Superior temporal gyrus (tissue), 1 donor: ENCODE data around the gene PEX11B.
A peak's percentile ranks its signal among the peaks of the same experiment; 100 is the strongest.

Source experiments
- DNase-seq: peaks from one replicate; pipeline ENCODE4 v3.0.0-alpha.2; 2016; ENCODE audit errors: extremely low spot score

Gene PEX11B

DNA sequence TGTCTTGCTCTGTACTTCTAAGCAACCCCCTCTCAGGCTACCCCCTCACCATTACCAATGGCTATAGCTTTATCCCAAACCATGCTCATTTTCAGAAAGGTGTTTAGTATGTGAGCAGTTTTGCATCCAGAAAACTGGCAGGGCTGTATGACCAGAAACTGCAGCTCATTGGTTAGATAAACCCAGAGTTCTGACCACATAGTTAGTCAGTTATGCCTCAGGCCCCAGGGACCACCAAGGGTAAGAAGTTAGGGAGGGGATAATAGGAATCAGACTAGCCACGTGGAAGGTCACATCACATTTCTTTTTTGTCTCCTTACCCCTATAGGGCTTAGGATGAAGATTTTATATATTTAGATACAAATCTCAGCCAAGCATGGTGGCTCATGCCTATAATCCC is 9.9 kb downstream of the PEX11B start:
- DNase-seq: no peak

DNA sequence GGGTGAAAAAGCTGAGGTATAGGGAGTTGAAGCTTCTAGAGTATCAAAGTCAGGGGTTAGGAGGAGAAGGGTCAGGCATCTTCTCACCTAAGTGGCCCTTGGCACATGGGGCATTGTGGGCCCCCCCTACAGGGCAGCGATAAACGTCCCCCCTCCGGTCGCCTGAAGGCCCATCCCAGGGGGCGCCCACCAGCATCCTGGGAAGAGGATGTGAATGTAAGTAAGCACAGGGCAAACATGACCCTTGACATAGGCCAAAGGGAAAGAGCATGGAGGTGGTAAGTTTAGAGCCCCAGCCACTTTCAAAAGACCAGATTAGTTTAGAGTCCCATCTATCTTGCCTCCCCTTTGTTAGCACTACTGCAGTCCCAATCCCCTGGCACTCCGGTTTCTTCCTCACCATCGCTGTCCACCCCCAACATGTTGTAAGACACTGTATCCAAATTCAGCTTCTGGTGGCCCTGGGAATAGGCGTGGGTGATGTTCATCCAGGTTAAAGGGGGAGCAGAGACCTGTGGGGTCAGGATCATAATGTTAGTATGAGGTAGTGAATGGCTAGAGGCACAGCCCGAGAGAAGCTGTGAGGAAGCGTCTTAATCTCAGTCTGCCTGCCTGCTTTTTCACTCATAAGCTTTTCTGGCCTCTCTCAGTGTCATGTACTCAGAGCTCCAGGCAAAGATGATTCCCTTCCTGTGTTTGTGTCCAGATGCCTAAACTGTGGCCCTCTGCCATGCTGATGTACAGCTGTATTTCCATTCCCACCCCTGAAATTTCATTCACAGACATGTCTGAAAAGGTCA is 11.4 kb downstream of the PEX11B start:
- DNase-seq: no peak

DNA sequence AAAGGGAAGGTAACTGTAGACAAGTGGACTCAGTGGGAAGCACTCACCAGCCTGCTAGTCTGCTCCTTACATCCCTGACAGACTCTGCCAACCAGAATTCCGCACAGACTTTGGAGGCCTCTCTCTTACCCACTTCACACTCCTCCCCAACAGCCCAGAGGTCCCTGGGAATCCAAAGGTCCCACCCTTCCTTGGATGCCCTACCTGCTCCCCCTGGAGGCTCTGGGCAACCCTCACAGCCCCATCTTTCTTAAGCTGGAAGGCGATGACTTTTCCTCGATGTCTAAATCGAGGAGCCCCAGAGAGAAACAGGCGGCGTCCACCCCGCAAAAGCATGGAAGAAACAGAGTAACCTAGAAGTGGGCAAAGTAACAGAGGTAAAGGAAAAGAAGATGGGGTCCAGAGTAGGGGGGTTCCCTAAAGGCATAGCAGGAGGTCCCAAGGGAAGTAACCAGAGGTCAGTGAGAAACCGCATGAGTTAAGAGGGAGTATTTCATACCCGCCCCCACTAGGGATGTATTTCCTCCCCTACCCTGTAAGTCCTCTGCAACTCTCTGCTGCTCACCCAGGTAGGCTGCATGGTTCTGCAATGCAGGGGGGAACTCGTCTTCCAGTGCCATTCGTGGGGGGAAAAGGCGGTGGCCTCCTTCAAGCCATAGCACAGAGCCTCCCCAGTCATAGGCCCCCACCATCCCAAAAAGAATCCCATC is 17.1 kb downstream of the PEX11B start:
- DNase-seq: no peak

DNA sequence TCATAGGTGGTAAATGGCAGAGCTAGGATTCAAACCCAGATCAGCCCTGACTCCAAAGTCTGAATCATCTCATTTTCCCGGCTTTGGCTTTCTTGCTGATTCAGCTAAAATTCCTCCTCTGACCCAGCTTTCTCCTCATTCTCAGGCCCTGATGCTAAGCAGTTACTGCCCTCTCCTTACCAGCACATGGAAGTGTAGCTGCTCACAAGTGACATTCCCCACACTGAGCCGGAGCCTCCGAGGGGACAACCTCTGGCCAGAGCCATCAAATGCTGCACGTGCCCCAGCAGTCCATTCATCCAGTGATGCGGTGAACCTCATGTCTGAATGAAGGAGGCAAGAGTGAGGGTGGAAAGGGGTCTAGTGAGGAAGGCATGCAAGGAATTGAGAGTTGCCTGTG is 19.8 kb downstream of the PEX11B start:
- DNase-seq: no peak

DNA sequence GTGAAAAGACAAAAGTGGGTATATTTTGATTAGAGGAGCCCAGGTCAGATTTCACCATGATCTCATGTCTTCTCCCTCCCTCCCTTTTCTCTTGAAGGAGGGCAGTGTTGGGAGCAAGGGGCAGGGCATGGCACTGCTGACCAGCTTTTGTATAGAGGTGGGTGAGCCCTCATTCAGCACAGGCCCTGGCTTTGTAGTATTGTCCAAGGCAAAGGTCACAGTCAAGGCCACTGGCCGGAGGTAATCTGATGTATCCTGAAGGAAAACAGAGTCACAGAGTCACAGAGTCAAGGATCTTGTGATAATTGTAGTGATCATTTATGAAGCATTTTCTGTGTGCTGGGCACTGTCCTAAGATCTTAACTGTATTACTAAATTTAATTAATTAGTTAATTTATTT is 20.5 kb downstream of the PEX11B start:
- DNase-seq: no peak

DNA sequence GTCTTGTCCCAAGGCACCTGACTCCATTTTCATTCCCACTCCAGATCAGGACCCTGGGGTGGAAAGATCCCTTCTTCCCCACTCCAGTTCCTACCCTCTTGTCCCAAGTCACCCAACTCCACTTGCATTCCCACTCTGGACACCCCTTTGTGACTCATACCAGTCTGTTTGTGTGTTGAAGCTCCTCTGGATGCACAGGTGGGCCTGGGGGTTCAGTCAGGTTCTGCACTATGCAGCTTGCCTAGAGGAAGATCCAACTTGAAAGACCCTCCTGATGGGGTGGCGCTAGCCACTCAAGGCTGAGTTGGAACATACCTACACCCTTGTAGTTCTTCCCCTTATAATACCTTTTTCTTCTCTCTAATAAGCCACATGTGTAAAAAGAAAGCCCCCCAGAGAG is 23.0 kb downstream of the PEX11B start:
- DNase-seq: no peak

DNA sequence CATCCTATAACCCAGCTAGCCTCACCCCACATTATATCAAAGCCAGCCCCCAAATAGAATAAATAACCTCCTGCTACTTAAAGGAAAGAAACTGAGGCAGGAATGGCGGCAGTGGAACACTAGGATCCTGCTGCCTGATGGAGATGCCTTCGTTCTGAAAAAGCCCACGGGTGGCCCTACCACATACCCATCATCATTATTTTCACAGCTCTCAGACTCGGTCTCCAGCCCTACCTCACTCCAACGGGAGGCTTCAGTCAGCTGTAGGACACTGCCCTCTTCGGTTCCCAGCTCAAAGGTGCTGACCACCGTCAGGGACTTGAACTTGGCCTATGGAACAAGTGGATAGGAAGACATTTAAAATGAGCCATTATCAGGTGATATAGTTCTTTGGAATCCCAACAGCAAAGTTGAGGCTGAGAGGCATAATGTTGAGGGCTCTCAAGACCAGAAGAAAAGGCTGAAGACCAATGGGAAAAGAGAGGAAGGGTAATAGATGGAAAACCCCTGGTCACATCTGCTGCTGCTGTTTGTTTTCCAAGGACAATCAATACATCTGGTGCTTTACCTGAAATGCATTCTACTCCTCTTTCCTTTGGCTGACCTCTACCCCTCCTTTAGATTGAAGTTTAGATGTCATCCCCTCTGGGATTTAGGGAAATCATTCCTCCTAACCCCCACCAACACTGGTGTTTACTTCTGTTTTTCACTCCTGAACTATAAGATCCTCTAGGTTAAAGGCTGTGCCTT is 25.0 kb downstream of the PEX11B start:
- DNase-seq: no peak

DNA sequence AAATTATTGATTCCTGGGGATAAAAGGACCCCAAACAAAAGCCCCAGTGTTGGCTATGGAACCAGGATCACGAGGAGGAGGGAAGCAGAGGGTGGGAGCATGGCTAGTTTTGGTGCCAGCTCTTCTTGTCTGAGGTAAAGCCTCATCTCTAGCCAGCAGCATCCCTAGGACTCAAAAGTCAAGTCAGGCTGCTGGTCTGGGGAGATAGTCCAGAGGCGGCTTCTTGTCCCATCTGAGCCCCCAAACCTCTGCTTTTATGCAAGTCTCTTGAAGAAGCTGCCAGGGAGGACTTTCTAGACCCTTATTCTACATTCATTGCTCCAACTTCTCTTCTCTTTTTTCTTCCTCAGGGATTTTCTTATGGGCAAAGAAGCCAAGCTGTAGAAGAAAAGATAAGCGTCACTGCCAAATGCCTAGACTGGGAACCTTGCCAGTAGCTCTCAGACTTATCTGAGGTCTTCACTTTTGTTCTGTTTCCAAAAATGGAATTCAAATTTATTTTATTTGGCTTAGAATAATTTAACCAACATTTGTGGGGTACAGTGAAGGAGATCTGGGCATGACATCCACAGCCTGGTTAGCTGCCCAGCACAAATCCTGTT is 25.9 kb downstream of the PEX11B start:
- peak; percentile 36 for DNase-seq

DNA sequence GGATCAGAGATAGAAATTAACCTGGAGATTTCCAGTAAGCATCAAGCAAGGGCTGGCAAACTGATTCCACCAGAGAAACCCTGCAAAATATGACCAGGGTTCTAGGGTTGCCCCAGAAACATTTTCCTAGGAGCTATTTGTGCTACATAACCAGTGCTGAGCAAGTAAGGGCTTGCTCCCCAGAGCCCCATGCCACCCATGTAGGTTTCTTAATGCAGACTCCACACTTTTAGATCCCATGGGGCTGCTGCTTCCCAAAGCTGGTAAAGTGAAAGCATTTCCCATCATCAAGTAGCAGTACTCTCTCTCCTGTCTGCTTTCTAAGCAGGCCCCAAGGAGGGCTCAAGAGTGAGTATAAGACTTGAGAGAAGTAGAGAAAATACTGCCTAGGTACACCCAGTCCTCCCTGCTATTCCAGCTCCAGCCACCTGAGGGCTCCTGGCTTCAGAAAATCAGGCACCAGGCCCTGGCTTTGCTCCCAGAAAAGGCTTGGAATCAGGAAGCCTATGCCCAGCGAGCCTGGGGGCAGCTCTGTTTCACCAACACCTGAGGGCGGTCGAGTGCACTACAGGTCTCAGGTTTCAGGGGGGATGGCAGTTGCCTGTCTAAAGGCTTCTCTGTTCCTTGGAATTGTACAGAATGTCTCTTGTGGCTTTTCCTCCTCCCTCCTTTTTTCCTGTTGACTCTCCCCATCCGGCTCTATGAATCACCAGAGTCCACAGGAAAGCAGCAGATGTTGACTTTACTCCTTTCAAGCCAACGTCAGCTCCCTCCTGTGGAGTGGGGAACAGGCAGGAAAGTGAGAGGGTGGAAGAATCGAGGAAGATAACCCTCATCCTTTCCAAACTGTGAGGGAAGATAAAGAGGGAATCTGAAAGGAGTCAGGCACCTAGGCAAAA is 26.7 kb downstream of the PEX11B start:
- peak; percentile 98 for DNase-seq

DNA sequence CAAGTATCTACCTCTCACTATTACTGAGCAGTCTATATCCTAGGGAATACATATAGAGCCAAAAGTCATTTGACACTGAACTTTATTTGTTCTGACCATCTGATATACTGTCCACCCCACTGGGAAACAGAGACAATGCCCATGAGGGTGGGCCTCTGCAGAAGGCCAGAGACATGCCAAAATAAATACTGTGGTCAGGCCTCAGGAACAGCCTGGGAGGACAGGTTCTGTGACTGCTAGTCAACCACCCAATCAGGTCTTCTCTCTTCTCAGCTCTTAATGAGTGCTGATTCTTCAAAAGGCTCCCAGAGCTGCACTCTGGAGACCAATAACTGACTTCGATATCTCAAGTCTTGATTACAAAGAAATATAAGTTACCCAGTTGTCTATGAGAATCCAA is 27.4 kb downstream of the PEX11B start:
- DNase-seq: no peak

DNA sequence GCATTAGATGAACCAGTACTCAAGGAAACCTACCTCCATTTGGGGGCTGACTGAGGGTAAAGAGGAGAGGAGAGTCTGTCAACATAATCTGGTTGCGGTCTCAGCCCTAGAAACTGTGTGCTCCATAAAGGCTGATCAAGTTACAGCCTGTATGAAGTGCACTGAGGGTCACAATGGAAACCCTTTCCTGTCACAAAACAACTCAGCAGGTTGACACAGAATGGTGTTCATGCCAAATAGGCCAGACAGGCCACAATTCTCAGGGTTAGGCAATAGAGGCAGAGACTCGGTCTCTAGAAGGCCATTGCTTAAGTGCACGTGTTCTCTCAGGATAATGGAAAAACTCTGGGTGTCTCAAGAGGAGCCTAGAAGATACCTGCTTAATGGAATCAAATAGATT is 28.8 kb downstream of the PEX11B start:
- no peak for DNase-seq

DNA sequence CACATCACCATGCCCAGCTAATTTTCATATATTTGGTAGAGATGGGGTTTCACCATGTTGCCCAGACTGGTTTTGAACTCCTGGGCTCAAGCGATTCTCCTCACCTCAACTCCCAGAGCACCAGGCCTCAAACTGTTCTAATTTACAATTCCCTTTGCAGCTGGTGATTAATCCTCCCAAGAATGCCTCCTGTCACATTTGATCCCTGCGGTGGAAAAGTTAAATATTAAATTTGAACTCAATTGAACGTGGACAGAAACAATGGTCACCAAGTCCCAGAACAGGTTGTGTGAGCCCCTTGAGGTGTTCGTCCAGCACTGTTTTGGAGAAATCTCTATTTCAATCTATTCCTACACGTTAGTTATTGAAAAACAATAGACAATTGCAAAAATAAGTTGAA is 30.9 kb downstream of the PEX11B start:
- DNase-seq: no peak

DNA sequence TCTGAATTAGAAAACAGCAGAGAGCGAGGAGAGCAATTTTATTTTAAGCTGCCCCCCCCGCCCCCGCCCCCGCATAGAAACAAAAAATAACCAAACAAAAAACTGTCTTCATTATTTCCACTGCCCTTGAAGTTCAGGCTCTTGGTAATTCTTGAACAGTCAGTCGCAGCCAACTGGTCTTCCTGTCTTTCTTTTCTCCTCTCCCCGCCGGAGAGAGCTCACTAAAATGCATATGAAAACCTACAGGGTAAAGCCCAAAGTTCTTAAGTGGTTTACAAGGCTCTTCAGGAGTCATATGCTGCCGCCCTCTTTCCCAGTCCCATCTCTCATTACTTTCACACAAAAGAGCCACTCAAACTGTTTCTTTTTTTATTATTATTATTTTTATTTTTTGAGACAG is 31.7 kb downstream of the PEX11B start:
- DNase-seq: no peak

DNA sequence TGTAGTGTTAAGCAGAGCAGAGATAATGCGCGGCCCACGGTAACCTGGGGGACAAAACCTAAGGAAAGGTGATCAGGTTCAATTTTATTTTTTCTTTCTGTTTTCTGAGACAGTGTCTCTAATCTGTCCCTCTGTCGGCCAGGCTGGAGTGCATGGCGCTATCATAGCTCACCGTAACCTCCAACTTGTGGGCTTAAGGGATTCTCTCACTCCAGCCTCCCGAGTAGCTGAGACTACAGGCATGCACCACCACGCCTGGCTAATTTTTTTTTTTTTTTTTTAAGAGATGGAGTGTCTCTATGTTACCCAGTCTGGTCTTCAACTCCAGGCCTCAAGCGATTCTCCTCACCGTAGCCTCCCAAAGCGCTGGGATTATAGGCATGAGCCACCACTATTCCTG is 32.1 kb downstream of the PEX11B start:
- no peak for DNase-seq

DNA sequence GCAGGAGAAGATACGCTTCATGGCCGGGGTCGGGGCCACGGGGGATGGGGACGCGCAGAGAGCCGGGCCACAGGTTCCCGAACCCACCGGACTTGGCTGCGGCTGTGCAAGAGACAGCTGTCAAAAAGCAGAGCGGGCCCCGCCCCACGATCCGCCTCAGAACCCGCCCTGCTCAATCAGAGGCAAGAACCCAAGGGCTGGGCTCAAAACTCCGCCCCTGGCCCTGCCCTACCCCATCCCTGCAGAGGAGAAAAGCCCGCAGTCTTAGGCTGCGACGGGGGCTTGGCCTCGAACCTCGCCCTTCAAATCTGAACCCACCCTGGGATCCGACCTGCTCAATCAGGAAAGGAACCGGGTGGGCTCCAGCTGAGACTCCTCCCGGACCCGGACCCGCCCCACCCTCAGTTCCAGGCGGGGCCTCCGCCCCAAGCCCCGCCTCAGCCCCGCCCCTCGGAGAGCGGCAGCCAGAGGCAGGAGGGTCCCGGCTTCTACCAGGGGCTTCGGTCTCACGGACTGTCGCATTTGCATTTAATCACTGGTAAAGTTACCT is 32.7 kb downstream of the PEX11B start, which contains the start of gene ANKRD35:
Gene ANKRD35, minus strand, starts transcription at position 129 of the 550 bp plus-strand sequence. Its CDS starts 108 bp downstream, at position 21.
- peak; percentile 83 for DNase-seq

DNA sequence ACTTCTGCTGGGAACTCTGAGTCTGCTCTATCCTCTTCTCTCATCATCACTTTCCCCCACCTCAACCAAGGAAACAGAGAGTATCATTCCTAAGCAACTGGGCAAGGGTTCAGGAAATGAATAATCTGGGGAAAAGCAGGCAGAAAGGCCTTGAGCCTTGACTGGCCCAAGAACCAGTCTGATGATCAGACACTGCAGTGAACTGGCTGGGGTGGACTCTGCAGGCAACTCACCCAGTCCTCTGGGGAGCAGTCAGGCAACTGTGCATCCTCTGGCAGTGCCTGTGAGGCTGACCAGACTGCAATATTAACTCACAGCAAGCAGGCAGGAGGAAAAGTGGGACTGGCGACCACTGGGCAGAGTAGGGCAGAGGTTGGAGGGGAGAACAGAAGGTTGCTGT is 33.8 kb downstream of the PEX11B start:
- no peak for DNase-seq

DNA sequence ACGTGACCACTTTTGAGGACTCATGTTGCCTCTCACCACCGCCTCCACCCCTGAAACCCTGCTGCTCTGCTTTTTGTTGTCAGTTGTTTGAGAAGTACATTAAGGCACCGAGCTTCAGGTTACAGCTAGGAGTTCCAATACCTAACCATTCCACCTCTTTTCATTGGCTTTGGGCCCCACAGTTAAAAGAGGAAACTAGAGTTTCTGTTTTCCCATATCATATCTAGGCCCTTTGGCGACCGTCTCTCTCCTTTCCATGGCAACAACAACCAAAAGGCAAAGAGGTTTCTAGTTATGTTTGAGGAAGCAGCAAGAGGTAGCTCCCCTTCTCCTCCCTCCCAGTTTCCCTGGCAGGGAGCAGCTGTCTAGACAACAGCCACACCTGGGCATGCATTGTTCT is 38.7 kb downstream of the PEX11B start:
- no peak for DNase-seq

DNA sequence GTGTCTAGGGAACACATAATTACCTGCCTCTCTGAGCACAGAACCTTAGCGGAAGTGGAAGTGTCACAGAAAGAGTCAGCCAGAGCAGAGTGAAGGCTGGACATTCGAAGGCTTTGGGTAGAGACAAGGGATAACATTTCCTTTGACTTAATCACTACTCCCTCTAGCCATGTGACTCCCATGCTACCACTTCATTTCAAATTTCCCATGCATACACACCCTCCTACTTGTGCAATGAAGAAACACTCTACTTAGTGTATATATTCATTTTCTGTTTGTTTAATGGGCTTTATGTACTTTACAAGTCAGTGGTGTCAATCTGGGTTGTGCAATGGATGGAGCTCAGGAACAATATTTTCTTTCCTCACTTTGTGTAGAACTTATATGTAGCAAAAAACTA is 39.8 kb downstream of the PEX11B start:
- no peak for DNase-seq

DNA sequence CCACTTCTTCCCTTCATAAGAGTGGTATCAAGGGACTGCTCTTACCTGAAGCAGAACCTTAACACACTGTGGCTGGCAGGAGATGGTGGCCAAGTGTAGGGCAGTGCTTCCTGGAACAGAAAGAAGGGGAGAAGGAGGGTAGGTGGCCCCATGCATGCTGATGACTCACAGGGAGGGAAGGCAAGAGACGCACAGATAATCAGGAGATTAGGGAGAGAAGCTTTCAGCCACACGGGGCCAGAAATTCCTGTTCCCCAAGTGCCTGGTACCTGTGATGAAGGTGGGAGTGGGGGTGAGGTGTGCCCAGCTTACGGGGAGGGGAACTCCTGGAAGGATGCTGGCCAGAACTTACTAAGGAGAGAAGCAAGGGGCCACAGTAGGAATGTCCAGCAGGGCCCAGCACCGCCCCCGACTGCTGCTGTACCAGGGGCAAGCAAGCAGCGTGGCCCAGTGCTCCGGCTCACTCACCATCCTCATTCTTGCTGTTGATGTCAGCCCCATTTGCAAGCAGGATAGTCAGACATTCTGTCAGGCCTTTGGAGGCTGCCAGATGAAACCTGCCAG is 40.5 kb downstream of the PEX11B start:
- no peak for DNase-seq

DNA sequence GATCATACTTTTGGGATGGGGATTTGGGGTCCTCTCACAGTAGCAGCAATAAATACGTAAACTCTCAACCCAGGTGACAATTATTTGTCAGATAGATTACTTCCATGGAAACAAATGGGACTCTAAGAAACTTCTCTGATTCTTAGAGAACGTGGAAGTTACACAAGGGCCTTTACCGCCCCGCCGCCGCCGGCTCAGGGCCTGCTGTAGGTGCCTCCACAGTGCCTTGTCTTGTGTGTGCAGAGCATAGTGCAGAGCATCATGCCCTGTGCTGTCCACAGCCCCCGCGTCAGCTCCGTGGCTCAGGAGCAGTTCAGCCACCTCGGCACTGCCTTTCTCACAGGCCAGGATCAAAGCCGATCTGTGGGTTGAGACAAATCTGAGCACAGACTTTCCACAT is 43.9 kb downstream of the PEX11B start:
- no peak for DNase-seq
